GM19240 (cell line): ENCODE data around the gene FAM43B.

Experiments
- DNase-seq: peaks from one replicate; pipeline ENCODE4 v3.0.0; 2011; ENCODE audit warnings: low spot score; ENCODE audit not compliant: insufficient read length

The FAM43B gene

GRCh38 chr1:20589331-20590278 is 37.2 kb downstream of the FAM43B start:
- no peak for DNase-seq

- DNase-seq: no peak
Observed at GRCh38 chr1:20590306-20590777, 38.0 kb downstream of the FAM43B start.

- DNase-seq: no peak
Observed at GRCh38 chr1:20593756-20594155, 41.4 kb downstream of the FAM43B start.

- DNase-seq: no peak
Observed at GRCh38 chr1:20594746-20595145, 42.4 kb downstream of the FAM43B start.

- DNase-seq: no peak
Observed at GRCh38 chr1:20596106-20596505, 43.7 kb downstream of the FAM43B start.

- no peak for DNase-seq
Observed at GRCh38 chr1:20597650-20598049, 45.3 kb downstream of the FAM43B start.

- DNase-seq: no peak
Observed at GRCh38 chr1:20600156-20600555, 47.8 kb downstream of the FAM43B start.

GRCh38 chr1:20601129-20601825 is 48.9 kb downstream of the FAM43B start:
- DNase-seq: no peak

GRCh38 chr1:20602851-20603450 is 50.6 kb downstream of the FAM43B start:
- DNase-seq: no peak

GRCh38 chr1:20603504-20604464 is 51.4 kb downstream of the FAM43B start:
- no peak for DNase-seq
